SK-N-MC (cell line): ENCODE data around the gene P2RX4.

Experiments
- EZH2 ChIP-seq: fragments of 200-600 bp; sonication (generic); IDR thresholded peaks from one replicate; pipeline ENCODE4 v1.6.1; 2017; ENCODE audit warnings: antibody characterized with exemption
- POLR2AphosphoS5 ChIP-seq: IDR thresholded peaks from 2 replicates; pipeline ENCODE4 v1.6.1; 2012; ENCODE audit warnings: mild to moderate bottlenecking, low read depth, low read length, borderline replicate concordance

GRCh38 chr12:121236776-121237175, 26.8 kb downstream of the P2RX4 start:
- TF ChIP-seq POLR2AphosphoS5 (no peak), EZH2 (no peak)
